GM21737 (cell line): ENCODE data around the gene SUGP1.
"Not testable (repeated sequence)": the region's sequence is repeated elsewhere in the genome, so short reads cannot be mapped to it uniquely, and the experiment has no call there.

ENCODE experiments used
- ATAC-seq: cut with Tn5 transposase; IDR thresholded peaks from one replicate; pipeline ENCODE4 v1.9.1; 2021; ENCODE audit warnings: mild to moderate bottlenecking, moderate library complexity; ENCODE audit not compliant: unreplicated experiment

The SUGP1 gene

GRCh38 chr19:19268453-19269385, 51.6 kb downstream of the SUGP1 start:
- ATAC-seq = no peak

GRCh38 chr19:19267305-19267704, 53.0 kb downstream of the SUGP1 start:
- no peak for ATAC-seq

GRCh38 chr19:19263886-19264487, 56.3 kb downstream of the SUGP1 start:
- ATAC-seq = no peak

- no peak for ATAC-seq
Observed at GRCh38 chr19:19262190-19263057, 57.9 kb downstream of the SUGP1 start.

- no peak for ATAC-seq
Observed at GRCh38 chr19:19261350-19262189, 58.7 kb downstream of the SUGP1 start.

GRCh38 chr19:19260417-19261214, 59.7 kb downstream of the SUGP1 start:
- ATAC-seq = no peak

- ATAC-seq = no peak
Observed at GRCh38 chr19:19259741-19260140, 60.6 kb downstream of the SUGP1 start.

GRCh38 chr19:19258589-19259338, 61.5 kb downstream of the SUGP1 start:
- no peak for ATAC-seq

- no peak for ATAC-seq
Observed at GRCh38 chr19:19257836-19258588, 62.3 kb downstream of the SUGP1 start.

GRCh38 chr19:19257137-19257536, 63.2 kb downstream of the SUGP1 start:
- ATAC-seq = no peak

- no peak for ATAC-seq
Observed at GRCh38 chr19:19256072-19256969, 64.0 kb downstream of the SUGP1 start.

GRCh38 chr19:19253409-19253808, 66.9 kb downstream of the SUGP1 start:
- ATAC-seq = not testable (repeated sequence)

GRCh38 chr19:19250196-19250801, 70.0 kb downstream of the SUGP1 start:
- ATAC-seq = no peak

GRCh38 chr19:19240476-19240875, 79.8 kb downstream of the SUGP1 start:
- ATAC-seq = no peak

- ATAC-seq = no peak
Observed at GRCh38 chr19:19239675-19240074, 80.6 kb downstream of the SUGP1 start.

GRCh38 chr19:19238126-19238894, 82.0 kb downstream of the SUGP1 start:
- ATAC-seq = no peak
